ENCODE results near the gene SRGAP2C.
"Not testable (repeated sequence)": the region's sequence is repeated elsewhere in the genome, so short reads cannot be mapped to it uniquely, and the experiment has no call there.

The SRGAP2C gene

DNA sequence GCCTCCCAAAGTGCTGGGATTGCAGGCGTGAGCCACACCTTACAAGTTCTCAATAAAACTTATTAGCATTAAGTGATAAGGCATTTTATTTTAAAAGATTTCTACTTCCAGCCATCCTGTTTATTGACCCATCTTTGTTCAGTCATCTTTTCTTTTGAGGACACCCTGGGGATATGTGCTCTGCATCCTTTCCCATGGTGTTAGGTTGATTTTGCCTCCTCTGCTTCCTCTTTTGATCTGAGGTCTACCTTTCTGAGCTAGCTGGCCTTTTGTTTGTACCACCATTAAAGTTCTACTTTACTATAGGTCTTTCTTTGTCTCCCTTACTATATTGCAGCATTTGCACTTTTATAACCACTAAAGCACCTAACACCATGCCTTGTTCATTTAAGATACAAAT is 136.9 kb downstream of the SRGAP2C start:
- H3K27ac ChIP-seq (ENCODE audit: low read depth, low read length); H3K4me1 ChIP-seq (ENCODE audit: control insufficient read depth, insufficient read depth, low read length); H3K9ac ChIP-seq (ENCODE audit: low read length); H3K4me3 ChIP-seq (ENCODE audit: low read depth, low read length); H3K36me3 ChIP-seq (ENCODE audit: control insufficient read depth, insufficient read depth, low read length); H3K9me3 ChIP-seq (ENCODE audit: control insufficient read depth, insufficient read depth, low read depth, low read length); H3K27me3 ChIP-seq (ENCODE audit: control insufficient read depth, insufficient read depth, low read length): not testable (repeated sequence)

DNA sequence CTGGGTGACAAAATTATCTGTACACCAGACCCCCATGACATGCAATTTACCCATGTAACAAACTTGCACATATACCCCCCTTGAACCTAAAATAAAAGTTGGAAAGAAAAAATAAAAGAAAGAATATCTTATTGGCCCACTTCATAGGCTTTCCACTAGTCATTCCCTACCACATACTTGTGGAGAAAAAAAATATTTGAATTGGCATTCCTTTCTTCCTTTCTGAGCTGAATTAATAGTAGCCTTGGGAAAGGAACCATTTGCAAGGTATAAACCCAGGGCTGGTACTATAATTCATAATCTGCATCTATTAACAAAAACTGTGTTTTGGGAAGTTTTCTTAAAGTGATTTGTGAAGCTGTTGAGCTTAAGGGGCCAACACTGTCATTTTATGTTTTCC is 140.0 kb downstream of the SRGAP2C start:
- not testable (repeated sequence) for H3K4me1 ChIP-seq (ENCODE audit: control insufficient read depth, insufficient read depth, low read length); H3K9me3 ChIP-seq (ENCODE audit: control insufficient read depth, insufficient read depth, low read depth, low read length); H3K9ac ChIP-seq (ENCODE audit: low read length); H3K36me3 ChIP-seq (ENCODE audit: control insufficient read depth, insufficient read depth, low read length); H3K27me3 ChIP-seq (ENCODE audit: control insufficient read depth, insufficient read depth, low read length); H3K4me3 ChIP-seq (ENCODE audit: low read depth, low read length); H3K27ac ChIP-seq (ENCODE audit: low read depth, low read length)

DNA sequence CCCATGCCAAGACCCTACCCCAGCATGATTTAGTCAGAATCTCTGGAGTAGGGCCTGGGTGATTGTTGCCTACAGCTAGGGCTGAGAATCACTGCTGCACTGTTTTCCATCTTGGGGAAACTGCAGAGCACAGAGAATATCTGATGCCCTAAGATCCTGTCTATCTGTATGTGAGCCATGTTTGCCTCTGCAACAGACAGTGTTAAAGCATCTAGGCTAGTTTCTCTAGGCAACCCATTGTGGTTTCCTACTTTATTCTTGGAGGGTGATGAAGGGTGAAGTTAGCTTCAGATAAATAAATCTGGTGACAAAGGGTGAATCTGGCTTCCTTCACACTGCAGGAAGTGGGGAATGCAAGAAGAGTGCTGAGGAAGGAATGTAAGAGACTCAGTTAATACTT is 147.4 kb downstream of the SRGAP2C start:
- not testable (repeated sequence) for H3K9me3 ChIP-seq (ENCODE audit: control insufficient read depth, insufficient read depth, low read depth, low read length); H3K9ac ChIP-seq (ENCODE audit: low read length); H3K27ac ChIP-seq (ENCODE audit: low read depth, low read length); H3K4me3 ChIP-seq (ENCODE audit: low read depth, low read length); H3K27me3 ChIP-seq (ENCODE audit: control insufficient read depth, insufficient read depth, low read length); H3K4me1 ChIP-seq (ENCODE audit: control insufficient read depth, insufficient read depth, low read length); H3K36me3 ChIP-seq (ENCODE audit: control insufficient read depth, insufficient read depth, low read length)

DNA sequence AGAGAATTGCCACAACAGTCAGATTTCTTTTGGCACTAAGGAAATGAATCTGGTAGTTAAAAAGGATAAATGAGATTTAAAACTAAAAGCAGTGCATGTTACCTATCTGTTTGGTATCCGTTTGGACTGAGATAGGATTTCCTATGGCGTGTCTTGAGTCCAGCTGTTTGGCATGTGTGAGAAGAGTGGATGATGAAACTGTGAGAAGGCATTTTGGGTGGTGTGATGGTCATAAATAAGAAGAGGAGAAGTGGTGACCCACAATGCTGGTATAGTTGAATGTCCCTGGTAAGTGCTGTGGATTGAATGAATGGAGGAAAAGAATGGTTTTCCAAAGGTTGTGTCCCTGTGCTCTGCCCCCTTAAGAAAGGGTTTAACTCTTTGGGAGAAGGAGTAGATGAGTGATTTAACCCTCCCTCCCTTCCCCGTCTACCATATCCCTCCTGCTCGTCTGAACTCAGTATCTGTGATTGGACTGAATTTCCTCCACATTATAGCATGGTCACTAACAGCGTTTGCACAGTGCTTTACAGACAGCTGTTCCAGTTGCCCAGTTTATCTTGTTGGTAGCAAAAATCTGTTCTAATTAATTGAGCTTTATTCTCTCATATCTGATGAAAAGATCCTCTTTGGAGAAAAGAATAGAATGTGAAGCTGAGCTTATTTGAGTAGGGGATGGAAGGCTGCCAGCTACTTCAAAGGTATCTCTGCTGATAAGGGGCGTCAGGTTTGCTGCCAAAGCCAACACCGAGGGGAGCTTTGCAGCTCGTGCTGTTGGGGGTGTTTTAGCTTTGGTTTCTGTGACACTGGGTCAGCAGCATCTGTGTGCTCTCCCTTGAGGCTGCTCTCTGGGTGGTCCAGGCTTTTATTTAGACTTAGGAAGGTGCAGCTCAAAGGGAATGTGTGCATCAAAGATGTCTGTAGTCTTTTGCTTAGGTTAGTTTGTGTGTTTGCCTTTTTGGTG is 148.1 kb downstream of the SRGAP2C start:
- H3K4me3 ChIP-seq (ENCODE audit: low read depth, low read length); H3K27ac ChIP-seq (ENCODE audit: low read depth, low read length); H3K9me3 ChIP-seq (ENCODE audit: control insufficient read depth, insufficient read depth, low read depth, low read length); H3K27me3 ChIP-seq (ENCODE audit: control insufficient read depth, insufficient read depth, low read length); H3K36me3 ChIP-seq (ENCODE audit: control insufficient read depth, insufficient read depth, low read length); H3K4me1 ChIP-seq (ENCODE audit: control insufficient read depth, insufficient read depth, low read length); H3K9ac ChIP-seq (ENCODE audit: low read length): not testable (repeated sequence)

DNA sequence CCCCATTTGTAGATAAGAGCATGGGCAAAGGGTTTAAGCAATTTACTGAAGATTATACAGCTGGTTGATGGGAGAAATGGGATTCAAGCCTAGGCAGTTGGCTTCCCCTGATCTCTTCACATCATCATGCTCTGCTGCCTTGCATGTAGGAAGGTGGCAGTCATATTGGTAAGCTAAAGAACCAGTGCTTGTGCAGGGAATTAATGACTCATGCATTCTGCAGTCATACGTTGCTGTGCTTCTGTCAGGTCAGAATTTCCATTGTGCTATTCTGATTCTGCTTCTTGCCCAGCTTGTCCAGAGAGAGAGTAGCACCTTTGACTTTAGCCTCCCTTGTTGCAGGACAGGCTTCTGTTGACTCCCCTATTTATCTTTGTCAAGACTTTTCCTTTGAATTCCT is 153.2 kb downstream of the SRGAP2C start:
- not testable (repeated sequence) for H3K36me3 ChIP-seq (ENCODE audit: control insufficient read depth, insufficient read depth, low read length); H3K9me3 ChIP-seq (ENCODE audit: control insufficient read depth, insufficient read depth, low read depth, low read length); H3K4me1 ChIP-seq (ENCODE audit: control insufficient read depth, insufficient read depth, low read length); H3K27me3 ChIP-seq (ENCODE audit: control insufficient read depth, insufficient read depth, low read length); H3K9ac ChIP-seq (ENCODE audit: low read length); H3K4me3 ChIP-seq (ENCODE audit: low read depth, low read length); H3K27ac ChIP-seq (ENCODE audit: low read depth, low read length)

DNA sequence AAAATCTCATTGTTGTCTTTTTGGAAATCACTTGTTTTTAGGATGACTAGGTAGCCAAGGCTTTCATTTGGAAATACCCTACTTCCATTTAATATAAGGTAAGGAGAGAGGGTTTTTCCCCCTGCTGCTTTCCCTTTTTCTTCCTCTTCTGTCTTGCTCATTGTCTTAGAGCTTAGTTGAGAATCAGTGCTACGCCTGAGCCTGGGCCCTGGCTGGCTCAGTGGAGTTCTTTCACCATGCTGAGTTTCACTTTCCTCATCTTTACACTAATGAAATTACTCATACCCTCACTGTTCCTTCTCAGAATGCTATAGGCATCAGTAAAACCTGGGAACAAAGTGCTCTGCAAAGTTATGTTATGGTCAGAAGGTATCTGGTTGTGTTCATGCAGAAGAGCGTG is 154.8 kb downstream of the SRGAP2C start:
- not testable (repeated sequence) for H3K27me3 ChIP-seq (ENCODE audit: control insufficient read depth, insufficient read depth, low read length); H3K27ac ChIP-seq (ENCODE audit: low read depth, low read length); H3K4me1 ChIP-seq (ENCODE audit: control insufficient read depth, insufficient read depth, low read length); H3K4me3 ChIP-seq (ENCODE audit: low read depth, low read length); H3K9me3 ChIP-seq (ENCODE audit: control insufficient read depth, insufficient read depth, low read depth, low read length); H3K9ac ChIP-seq (ENCODE audit: low read length); H3K36me3 ChIP-seq (ENCODE audit: control insufficient read depth, insufficient read depth, low read length)

DNA sequence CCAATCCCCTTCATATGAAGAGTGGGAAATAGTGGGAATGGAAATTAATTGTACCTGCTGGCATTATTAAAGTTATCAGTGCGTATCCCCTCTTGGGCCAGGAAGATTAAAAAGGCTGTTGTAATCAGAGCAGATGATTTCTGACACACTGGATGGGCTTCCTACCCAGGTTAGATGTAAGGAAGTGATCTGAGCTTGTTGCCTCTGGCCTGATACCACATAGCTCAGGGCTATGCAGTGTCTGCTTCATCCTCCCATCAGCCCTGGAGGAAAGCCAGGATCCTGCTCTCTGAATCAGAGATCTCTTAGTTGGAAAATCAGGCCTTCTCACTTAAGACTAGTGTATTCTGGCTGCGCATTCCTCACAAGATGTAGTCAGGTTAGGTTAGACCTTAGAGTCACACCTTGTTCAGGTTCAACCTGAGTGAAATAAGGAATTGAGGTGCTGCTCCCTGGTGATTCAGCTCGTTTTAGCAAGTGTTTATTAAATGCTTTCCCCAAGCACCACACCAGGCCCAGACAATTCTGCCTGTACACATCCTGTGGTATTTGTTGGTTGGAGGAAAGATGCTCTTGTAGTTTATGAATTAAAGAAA is 158.6 kb downstream of the SRGAP2C start:
- H3K27me3 ChIP-seq (ENCODE audit: control insufficient read depth, insufficient read depth, low read length); H3K4me3 ChIP-seq (ENCODE audit: low read depth, low read length); H3K9me3 ChIP-seq (ENCODE audit: control insufficient read depth, insufficient read depth, low read depth, low read length); H3K36me3 ChIP-seq (ENCODE audit: control insufficient read depth, insufficient read depth, low read length); H3K4me1 ChIP-seq (ENCODE audit: control insufficient read depth, insufficient read depth, low read length); H3K9ac ChIP-seq (ENCODE audit: low read length); H3K27ac ChIP-seq (ENCODE audit: low read depth, low read length): not testable (repeated sequence)

DNA sequence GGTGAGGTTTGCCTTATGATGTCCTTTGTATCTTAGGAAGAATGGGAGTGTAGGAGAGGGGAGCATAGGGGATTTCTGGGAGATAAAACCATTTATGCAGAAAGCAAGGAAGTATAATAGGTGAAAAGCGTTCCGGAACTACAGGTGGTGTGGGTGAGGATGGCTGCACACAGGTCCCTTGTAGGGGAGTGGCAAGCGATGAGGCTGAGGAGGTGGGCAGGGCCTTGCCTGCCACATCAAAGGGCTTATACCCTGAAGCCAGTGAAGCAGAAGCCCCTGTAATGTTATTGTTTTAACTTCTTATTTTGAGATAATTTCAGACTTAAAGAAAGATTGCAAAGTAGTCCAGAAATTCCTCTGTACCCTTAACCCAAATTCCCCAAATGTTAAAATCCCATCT is 159.6 kb downstream of the SRGAP2C start:
- not testable (repeated sequence) for H3K27ac ChIP-seq (ENCODE audit: low read depth, low read length); H3K9me3 ChIP-seq (ENCODE audit: control insufficient read depth, insufficient read depth, low read depth, low read length); H3K27me3 ChIP-seq (ENCODE audit: control insufficient read depth, insufficient read depth, low read length); H3K36me3 ChIP-seq (ENCODE audit: control insufficient read depth, insufficient read depth, low read length); H3K4me3 ChIP-seq (ENCODE audit: low read depth, low read length); H3K4me1 ChIP-seq (ENCODE audit: control insufficient read depth, insufficient read depth, low read length); H3K9ac ChIP-seq (ENCODE audit: low read length)

DNA sequence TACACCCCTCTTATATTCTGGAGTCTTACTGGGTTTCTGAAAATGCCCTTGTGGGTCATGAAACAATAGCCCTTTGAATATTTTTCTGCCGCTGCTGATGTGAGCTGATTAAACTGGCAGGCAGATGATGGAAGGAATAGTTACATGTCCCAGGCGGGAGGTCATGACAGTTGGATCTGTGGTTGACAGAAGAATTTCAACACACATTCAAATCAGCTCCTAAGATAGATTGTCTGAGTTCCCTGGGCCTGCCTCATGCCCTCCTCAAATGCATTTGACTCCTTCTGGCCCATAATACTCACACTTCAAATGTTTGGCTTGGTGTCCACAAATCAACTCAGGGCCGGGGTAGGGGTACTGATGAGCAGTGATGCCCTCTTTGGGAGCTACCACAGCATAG is 161.9 kb downstream of the SRGAP2C start:
- H3K9me3 ChIP-seq (ENCODE audit: control insufficient read depth, insufficient read depth, low read depth, low read length); H3K36me3 ChIP-seq (ENCODE audit: control insufficient read depth, insufficient read depth, low read length); H3K9ac ChIP-seq (ENCODE audit: low read length); H3K27ac ChIP-seq (ENCODE audit: low read depth, low read length); H3K4me3 ChIP-seq (ENCODE audit: low read depth, low read length); H3K27me3 ChIP-seq (ENCODE audit: control insufficient read depth, insufficient read depth, low read length); H3K4me1 ChIP-seq (ENCODE audit: control insufficient read depth, insufficient read depth, low read length): not testable (repeated sequence)

DNA sequence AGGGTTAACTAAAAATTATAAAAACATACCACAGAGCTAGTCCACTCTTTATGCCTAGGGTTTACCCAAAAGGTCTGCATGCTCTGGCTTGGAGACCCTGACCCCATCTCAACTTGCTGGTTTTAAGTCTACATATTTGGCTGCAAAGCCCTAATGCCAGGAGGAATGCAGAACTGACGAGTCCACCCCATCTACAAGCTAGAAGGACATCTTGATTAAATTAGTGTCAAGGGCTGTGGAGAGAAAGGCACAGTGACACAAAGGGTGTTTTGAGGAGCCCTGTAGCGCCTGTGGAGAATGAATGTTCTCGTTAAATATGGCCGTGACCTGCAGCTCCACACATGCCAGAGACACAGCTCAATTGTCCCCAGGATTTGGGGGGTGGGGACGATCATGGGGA is 162.7 kb downstream of the SRGAP2C start:
- H3K27me3 ChIP-seq (ENCODE audit: control insufficient read depth, insufficient read depth, low read length); H3K27ac ChIP-seq (ENCODE audit: low read depth, low read length); H3K4me3 ChIP-seq (ENCODE audit: low read depth, low read length); H3K9me3 ChIP-seq (ENCODE audit: control insufficient read depth, insufficient read depth, low read depth, low read length); H3K9ac ChIP-seq (ENCODE audit: low read length); H3K4me1 ChIP-seq (ENCODE audit: control insufficient read depth, insufficient read depth, low read length); H3K36me3 ChIP-seq (ENCODE audit: control insufficient read depth, insufficient read depth, low read length): not testable (repeated sequence)

DNA sequence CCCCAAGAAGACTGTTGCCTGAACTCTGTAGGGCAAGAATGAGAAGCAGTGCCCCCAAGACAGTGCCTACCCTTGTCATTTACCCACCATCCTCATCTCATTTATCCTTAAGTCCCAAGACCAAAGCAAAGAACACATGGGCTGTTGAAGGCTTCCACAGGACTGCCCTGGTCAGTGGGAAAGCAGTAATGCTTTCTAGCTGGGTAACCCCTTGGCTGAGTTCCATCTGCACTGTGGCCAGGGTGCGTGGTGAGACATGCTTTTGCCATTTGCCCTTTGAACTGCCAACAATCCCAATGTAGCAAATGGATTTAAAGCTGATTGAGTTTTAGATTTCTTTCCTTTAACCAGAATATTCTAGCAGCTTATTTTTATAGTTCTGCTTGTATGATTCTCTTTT is 163.3 kb downstream of the SRGAP2C start:
- H3K9me3 ChIP-seq (ENCODE audit: control insufficient read depth, insufficient read depth, low read depth, low read length); H3K4me3 ChIP-seq (ENCODE audit: low read depth, low read length); H3K36me3 ChIP-seq (ENCODE audit: control insufficient read depth, insufficient read depth, low read length); H3K9ac ChIP-seq (ENCODE audit: low read length); H3K4me1 ChIP-seq (ENCODE audit: control insufficient read depth, insufficient read depth, low read length); H3K27ac ChIP-seq (ENCODE audit: low read depth, low read length); H3K27me3 ChIP-seq (ENCODE audit: control insufficient read depth, insufficient read depth, low read length): not testable (repeated sequence)
